ENCODE measurements around the gene PAX9. TPM values are rescaled to one million over a fixed set of nuclear protein-coding genes. Genes with fewer than 3 reads are reported as not detected.

Gene PAX9
- total RNA-seq, 1 donor, result not detected

GRCh38 chr14:36674659-36675058 lies 13.0 kb downstream of the PAX9 start:
- TF ChIP-seq, protein P1, sequence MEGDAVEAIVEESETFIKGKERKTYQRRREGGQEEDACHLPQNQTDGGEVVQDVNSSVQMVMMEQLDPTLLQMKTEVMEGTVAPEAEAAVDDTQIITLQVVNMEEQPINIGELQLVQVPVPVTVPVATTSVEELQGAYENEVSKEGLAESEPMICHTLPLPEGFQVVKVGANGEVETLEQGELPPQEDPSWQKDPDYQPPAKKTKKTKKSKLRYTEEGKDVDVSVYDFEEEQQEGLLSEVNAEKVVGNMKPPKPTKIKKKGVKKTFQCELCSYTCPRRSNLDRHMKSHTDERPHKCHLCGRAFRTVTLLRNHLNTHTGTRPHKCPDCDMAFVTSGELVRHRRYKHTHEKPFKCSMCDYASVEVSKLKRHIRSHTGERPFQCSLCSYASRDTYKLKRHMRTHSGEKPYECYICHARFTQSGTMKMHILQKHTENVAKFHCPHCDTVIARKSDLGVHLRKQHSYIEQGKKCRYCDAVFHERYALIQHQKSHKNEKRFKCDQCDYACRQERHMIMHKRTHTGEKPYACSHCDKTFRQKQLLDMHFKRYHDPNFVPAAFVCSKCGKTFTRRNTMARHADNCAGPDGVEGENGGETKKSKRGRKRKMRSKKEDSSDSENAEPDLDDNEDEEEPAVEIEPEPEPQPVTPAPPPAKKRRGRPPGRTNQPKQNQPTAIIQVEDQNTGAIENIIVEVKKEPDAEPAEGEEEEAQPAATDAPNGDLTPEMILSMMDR (IDR thresholded peaks at IDR 0.05; ENCODE audit: insufficient read depth, low read depth, low read length), result no peak
- DNase-seq (ENCODE audit: low read depth), result no peak
- no peak overlapping the region for H3K4me3 ChIP-seq (ENCODE audit: low read depth, low read length)

DNA sequence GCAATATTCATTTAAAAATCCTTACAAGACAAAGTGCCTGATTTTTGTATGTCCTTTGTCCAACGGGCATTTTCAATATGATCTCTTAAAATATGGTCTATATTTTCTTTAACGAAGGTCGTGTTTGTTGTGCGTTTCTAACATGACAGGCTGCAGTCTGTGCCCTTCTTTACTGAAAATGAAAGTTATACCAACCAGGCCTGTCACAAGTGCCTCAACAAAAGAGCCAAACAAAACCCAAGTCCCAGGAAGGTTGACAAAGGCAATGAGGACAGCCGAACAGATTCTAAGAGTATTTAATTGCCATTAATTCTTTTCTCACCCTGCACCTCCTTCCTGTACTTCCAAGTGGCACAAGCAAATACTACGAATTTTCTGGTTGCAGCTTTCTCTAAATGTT lies 13.9 kb downstream of the PAX9 start:
- DNase-seq (ENCODE audit: low read depth), result no peak
- H3K4me3 ChIP-seq (ENCODE audit: low read depth, low read length), result no peak overlapping the region
- TF ChIP-seq, protein P1 (IDR thresholded peaks at IDR 0.05; ENCODE audit: insufficient read depth, low read depth, low read length), result no peak

- H3K4me3 ChIP-seq (ENCODE audit: low read depth, low read length), result no peak overlapping the region
- TF ChIP-seq, protein P1 (IDR thresholded peaks at IDR 0.05; ENCODE audit: insufficient read depth, low read depth, low read length), result no peak
- no peak for DNase-seq (ENCODE audit: low read depth)
Measured at GRCh38 chr14:36676236-36676635, 14.6 kb downstream of the PAX9 start.

- no peak overlapping the region for H3K4me3 ChIP-seq (ENCODE audit: low read depth, low read length)
- TF ChIP-seq, protein P1 (IDR thresholded peaks at IDR 0.05; ENCODE audit: insufficient read depth, low read depth, low read length), result no peak
- no peak for DNase-seq (ENCODE audit: low read depth)
Measured at GRCh38 chr14:36682338-36682737, 20.7 kb downstream of the PAX9 start.

DNA sequence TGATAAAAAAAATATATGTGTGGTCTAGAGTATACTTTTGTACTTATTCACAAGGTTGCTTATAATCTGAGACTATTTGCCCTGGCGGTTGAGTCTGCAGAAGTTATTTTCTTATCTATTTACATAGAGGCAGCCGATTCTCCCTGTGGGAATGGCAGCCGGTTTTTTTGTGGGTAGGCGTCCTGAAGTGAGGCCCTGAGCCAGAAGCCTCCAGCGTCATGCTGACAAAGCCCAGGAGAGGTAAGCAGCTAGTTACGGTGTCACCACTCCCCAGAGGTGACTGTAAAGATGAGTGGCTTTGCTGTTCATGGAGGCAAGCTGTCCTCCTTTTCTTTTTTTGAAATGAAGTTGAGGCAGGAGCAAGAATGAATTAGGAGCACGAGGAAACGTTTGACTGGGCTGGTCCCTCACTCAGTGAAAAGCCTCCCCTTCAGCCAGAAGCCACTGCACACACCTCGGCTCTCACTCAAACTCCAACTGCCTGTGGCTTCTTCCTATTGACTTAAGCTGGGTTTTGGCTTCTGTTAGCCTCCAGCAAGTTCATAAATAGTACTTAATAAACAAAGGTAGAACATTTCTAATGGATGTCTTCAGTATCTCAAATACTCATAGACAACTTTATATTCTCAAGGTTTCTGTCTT lies 21.5 kb downstream of the PAX9 start:
- TF ChIP-seq, protein P1 (IDR thresholded peaks at IDR 0.05; ENCODE audit: insufficient read depth, low read depth, low read length), result no peak
- no peak overlapping the region for H3K4me3 ChIP-seq (ENCODE audit: low read depth, low read length)
- DNase-seq (ENCODE audit: low read depth), result no peak

DNA sequence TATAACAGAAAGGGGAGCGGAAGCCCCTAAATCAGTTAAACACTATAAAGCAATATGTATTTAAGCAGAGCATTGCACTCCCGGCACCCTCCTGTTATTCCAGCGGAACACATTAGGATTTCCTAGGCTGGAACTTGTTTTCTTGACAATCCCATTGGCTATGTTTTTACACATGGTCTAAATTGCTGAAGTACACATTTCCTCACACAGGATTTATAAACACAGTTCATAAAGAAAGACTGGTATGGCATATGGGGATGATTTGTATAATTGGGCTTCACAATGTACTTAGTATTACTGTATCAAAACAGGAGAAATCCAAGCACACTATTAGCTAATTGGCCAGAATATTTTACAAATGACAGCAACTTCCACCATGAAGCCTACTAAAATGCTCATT lies 23.3 kb downstream of the PAX9 start:
- no peak overlapping the region for H3K4me3 ChIP-seq (ENCODE audit: low read depth, low read length)
- TF ChIP-seq, protein P1 (IDR thresholded peaks at IDR 0.05; ENCODE audit: insufficient read depth, low read depth, low read length), result no peak
- DNase-seq (ENCODE audit: low read depth), result no peak

Data from fibroblast of villous mesenchyme (primary cell).